Activated CD8-positive, alpha-beta T cell treated with anti-CD3 and anti-CD28 coated beads for 36 hours (primary cell): ENCODE results near the gene ASXL3. TPM values are rescaled to one million over a fixed set of nuclear protein-coding genes. Genes with fewer than 3 reads are reported as not detected.

Experiments
- ATAC-seq: fragments of 200-7000 bp; cut with Tn5 transposase; one replicate; pipeline ENCODE4 v1.10.0; 2021; ENCODE audit warnings: mild to moderate bottlenecking, moderate library complexity
- CTCF ChIA-PET: fragments of 350-600 bp; sonication (Branson Sonifier 250); formaldehyde crosslinking; loops from one replicate; lab custom pipeline; 2021; ENCODE audit warnings: antibody characterized with exemption; lab: Charles Lee
- POLR2A ChIA-PET: fragments of 350-600 bp; sonication (Branson Sonifier 250); formaldehyde crosslinking; loops from one replicate; lab custom pipeline; 2021; ENCODE audit warnings: antibody characterized with exemption; lab: Charles Lee
- DNase-seq: peaks from one replicate; pipeline ENCODE4 v3.0.0-alpha.2; 2020
- H3K27ac Mint-ChIP-seq: one replicate; pipeline ENCODE4 v1.8.0; 2021; ENCODE audit warnings: mild to moderate bottlenecking, mixed read lengths
- H3K27me3 Mint-ChIP-seq: one replicate; pipeline ENCODE4 v1.8.0; 2021; ENCODE audit warnings: mixed read lengths
- H3K36me3 Mint-ChIP-seq: one replicate; pipeline ENCODE4 v1.8.0; 2021; ENCODE audit warnings: low read depth, mixed read lengths
- H3K4me1 Mint-ChIP-seq: one replicate; pipeline ENCODE4 v1.8.0; 2021; ENCODE audit warnings: low read depth, mixed read lengths
- H3K4me3 Mint-ChIP-seq: one replicate; pipeline ENCODE4 v1.8.0; 2021; ENCODE audit warnings: mild to moderate bottlenecking, moderate library complexity, mixed read lengths
- H3K9me3 Mint-ChIP-seq: one replicate; pipeline ENCODE4 v1.8.0; 2021; ENCODE audit warnings: mixed read lengths
- intact Hi-C: fragments of 100-400 bp; cut with micrococcal nuclease; formaldehyde crosslinking; loops from one replicate; pipeline ENCODE4 v1.10.0; 2022
- total RNA-seq, 2 experiments: library from RNA; stranded (reverse); gene quantifications; one replicate each; pipeline ENCODE4 v1.2.3, GENCODE V29; 2021
- TF ChIP-seq, protein P1 (sequence below): fragments of 200-600 bp; IDR thresholded peaks from one replicate; pipeline ENCODE4 v1.8.0; 2022; ENCODE audit warnings: antibody characterized with exemption, mild to moderate bottlenecking

The ASXL3 gene
- total RNA-seq, 2 experiments from 2014 or later: not detected

GRCh38 chr18:33541316-33541715, 36.7 kb upstream of the ASXL3 start:
- intact Hi-C loops: no loop called here
- no peak for ATAC-seq
- Mint-ChIP-seq H3K27ac (no peak overlapping the region), H3K27me3 (no peaks in the 10 kb centered on the region), H3K36me3 (no peaks in the 10 kb centered on the region), H3K4me1 (no peaks in the 10 kb centered on the region), H3K4me3 (no peak overlapping the region), H3K9me3 (peaks cover 3% of the 10 kb centered on the region)
- DNase-seq: no peak
- POLR2A ChIA-PET: no interaction called here
- CTCF ChIA-PET: no interaction called here
- TF ChIP-seq, protein P1, sequence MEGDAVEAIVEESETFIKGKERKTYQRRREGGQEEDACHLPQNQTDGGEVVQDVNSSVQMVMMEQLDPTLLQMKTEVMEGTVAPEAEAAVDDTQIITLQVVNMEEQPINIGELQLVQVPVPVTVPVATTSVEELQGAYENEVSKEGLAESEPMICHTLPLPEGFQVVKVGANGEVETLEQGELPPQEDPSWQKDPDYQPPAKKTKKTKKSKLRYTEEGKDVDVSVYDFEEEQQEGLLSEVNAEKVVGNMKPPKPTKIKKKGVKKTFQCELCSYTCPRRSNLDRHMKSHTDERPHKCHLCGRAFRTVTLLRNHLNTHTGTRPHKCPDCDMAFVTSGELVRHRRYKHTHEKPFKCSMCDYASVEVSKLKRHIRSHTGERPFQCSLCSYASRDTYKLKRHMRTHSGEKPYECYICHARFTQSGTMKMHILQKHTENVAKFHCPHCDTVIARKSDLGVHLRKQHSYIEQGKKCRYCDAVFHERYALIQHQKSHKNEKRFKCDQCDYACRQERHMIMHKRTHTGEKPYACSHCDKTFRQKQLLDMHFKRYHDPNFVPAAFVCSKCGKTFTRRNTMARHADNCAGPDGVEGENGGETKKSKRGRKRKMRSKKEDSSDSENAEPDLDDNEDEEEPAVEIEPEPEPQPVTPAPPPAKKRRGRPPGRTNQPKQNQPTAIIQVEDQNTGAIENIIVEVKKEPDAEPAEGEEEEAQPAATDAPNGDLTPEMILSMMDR: no peak

DNA sequence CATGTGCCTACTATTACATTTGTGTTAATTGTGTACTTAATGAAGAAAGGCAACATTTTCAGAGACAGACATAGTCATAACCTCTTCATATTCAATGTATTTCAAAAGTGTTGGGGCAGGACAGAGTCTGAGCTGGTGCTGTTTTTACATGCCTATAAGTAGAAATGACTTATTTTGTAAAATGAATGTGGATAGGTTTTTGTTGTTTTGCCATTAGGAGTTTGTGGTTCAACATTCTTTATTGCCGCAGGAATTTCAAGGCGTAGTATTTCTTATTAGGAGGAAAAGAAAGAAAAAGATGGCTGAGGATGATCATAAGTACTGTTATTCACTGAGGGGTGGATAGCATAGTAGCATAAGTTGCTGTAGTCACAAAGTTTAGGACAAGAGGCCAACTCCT, 21.2 kb upstream of the ASXL3 start:
- intact Hi-C loops: no loop called here
- peaks cover 6% of the 10 kb centered on the region for H3K9me3 Mint-ChIP-seq
- no peak overlapping the region for H3K27ac Mint-ChIP-seq
- no peak for ATAC-seq
- no peak for DNase-seq
- no peaks in the 10 kb centered on the region for H3K36me3 Mint-ChIP-seq
- POLR2A ChIA-PET: no interaction called here
- H3K4me3 Mint-ChIP-seq: no peak overlapping the region
- H3K4me1 Mint-ChIP-seq: no peaks in the 10 kb centered on the region
- CTCF ChIA-PET: no interaction called here
- H3K27me3 Mint-ChIP-seq: no peaks in the 10 kb centered on the region
- TF ChIP-seq, protein P1: no peak

DNA sequence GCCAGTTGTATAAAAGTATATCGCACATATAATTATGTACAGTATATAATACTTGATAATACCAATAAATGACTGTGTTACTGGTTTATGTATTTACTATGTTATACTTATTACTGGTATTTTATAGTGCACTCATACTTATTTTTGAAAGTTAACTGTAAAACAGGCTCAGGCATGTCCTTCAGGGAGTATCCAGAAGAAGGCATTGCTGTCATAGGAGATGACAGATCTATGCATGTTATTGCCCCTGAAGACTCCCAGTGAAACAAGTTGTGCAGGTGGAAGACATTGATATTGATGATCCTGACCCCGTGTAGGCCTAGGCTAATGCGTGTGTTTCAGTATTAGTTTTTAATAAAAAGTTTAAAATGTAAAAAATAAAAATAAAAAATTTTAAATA, 20.3 kb upstream of the ASXL3 start:
- ChIA-PET CTCF (interaction anchor here (1.1 kb wide), 1 partner anchor 26 kb away, joined by 3 read pairs; no protein-coding TSS in a partner anchor), POLR2A (no interaction called here)
- TF ChIP-seq, protein P1: no peak
- no peak overlapping the region for H3K27ac Mint-ChIP-seq
- no peak overlapping the region for H3K4me3 Mint-ChIP-seq
- DNase-seq (no peak), ATAC-seq (no peak)
- no peaks in the 10 kb centered on the region for H3K27me3 Mint-ChIP-seq
- H3K9me3 Mint-ChIP-seq: peaks cover 6% of the 10 kb centered on the region
- intact Hi-C loops: no loop called here
- H3K36me3 Mint-ChIP-seq: no peaks in the 10 kb centered on the region
- no peaks in the 10 kb centered on the region for H3K4me1 Mint-ChIP-seq

DNA sequence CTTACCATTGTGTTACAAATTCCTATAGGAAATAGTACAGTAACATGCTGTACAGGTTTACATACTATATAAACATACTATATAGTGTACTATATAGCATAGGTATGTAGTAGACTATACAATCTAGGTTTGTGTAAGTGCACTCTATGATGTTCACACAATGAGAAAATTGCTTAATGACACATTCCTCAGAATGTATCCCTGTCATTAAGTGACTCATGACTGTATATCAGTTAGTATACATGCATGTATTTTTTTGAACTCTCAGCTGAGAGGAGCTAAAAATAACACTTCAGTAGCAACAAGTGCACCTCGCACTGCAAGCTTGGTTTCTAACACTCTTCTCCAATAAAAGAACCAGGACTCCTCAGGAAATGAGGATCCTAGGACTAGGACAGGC, 19.5 kb upstream of the ASXL3 start:
- DNase-seq: no peak
- Mint-ChIP-seq H3K27ac (no peak overlapping the region), H3K27me3 (no peaks in the 10 kb centered on the region), H3K4me3 (no peak overlapping the region), H3K36me3 (no peaks in the 10 kb centered on the region), H3K9me3 (peaks cover 6% of the 10 kb centered on the region), H3K4me1 (no peaks in the 10 kb centered on the region)
- CTCF ChIA-PET: no interaction called here
- intact Hi-C loops: no loop called here
- POLR2A ChIA-PET: no interaction called here
- ATAC-seq: no peak
- TF ChIP-seq, protein P1: no peak

DNA sequence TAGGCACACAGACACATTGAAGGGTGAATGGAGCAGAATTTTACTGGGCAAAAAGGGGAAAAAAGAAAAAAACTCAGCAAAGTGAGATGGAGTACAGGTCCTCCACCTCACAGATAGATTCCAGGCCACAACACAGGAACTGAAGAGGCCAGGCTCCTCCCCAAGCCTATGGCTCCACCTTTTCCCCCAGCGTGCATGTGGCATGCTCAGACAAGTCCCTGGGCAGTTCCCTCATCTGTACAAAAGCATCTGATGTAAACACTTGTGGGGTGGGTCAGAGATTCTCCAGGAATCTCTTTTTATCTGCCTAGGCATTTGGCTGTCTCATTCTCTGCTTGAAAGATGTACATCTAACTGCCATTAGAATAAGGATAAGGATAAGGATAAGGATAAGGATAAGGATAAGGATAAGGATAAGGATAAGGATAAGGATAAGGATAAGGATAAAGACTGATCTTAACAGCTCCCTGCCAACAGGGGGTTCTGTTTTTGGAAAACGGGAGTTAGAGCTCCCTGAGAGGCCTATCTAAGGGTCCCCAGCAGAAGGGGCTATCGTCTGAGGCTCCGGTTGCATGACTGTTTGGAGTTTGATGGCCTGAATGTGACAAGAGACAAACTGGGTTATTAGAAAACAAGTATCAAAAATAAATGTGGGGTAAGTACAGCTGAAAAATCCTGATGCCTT, 17.2 kb upstream of the ASXL3 start:
- no peak for DNase-seq
- intact Hi-C loops: no loop called here

More for the DNA sequence above, 17.2 kb upstream of the ASXL3 start:
- ChIA-PET CTCF (no interaction called here), POLR2A (no interaction called here)
- Mint-ChIP-seq H3K4me1 (no peaks in the 10 kb centered on the region), H3K27me3 (no peaks in the 10 kb centered on the region), H3K27ac (no peak overlapping the region), H3K36me3 (no peaks in the 10 kb centered on the region), H3K4me3 (no peak overlapping the region), H3K9me3 (peaks cover 7% of the 10 kb centered on the region)
- TF ChIP-seq, protein P1: no peak
- ATAC-seq: no peak
